Spinal cord (tissue), 10 donors: ENCODE results near the gene EIF4G3. TPM values are rescaled to one million over a fixed set of nuclear protein-coding genes. Genes with fewer than 3 reads are reported as not detected.

Experiments used
- DNase-seq, 6 donors: peaks; one replicate each; pipeline versions ENCODE4 v3.0.0 to v3.0.0-alpha.2; 2013 to 2015; ENCODE audit warnings: low spot score in 6 of 6, low read depth in 4 of 6
- H3K27ac ChIP-seq: one replicate; pipeline ENCODE4 v1.5.1; 2013; ENCODE audit warnings: low read depth, low read length, control low read depth
- H3K27me3 ChIP-seq: one replicate; pipeline ENCODE4 v1.6.1; 2013; ENCODE audit warnings: low read length; ENCODE audit not compliant: control insufficient read depth, insufficient read depth
- H3K36me3 ChIP-seq: one replicate; pipeline ENCODE4 v1.6.1; 2013; ENCODE audit warnings: low read length; ENCODE audit not compliant: control insufficient read depth, insufficient read depth
- H3K4me1 ChIP-seq: one replicate; pipeline ENCODE4 v1.6.1; 2013; ENCODE audit warnings: low read length; ENCODE audit not compliant: control insufficient read depth, insufficient read depth
- H3K4me3 ChIP-seq: one replicate; pipeline ENCODE4 v1.5.1; 2013; ENCODE audit warnings: low read depth, low read length, control low read depth
- H3K9me3 ChIP-seq: one replicate; pipeline ENCODE4 v1.6.1; 2013; ENCODE audit warnings: low read length; ENCODE audit not compliant: control insufficient read depth, insufficient read depth
- WGBS: methylation state at CpG from one replicate; pipeline ENCODE4 v1.1.5; 2013; ENCODE audit warnings: missing lambda C conversion rate; ENCODE audit not compliant: insufficient coverage; 5-methylcytosine and 5-hydroxymethylcytosine counted together
- polyA plus RNA-seq, 2 donors: library from polyadenylated mRNA; unstranded; fragments of 120-200 nt; gene quantifications; one replicate each; pipeline ENCODE4 v1.2.1, GENCODE V29; 2013; ENCODE audit not compliant: insufficient read length in 2 of 2
- total RNA-seq, 2 donors: library from RNA; depleted of rRNA in 1 of 2; stranded (reverse); fragments of 120-200 nt in 1 of 2; fragments of >200 nt in 1 of 2; gene quantifications; one replicate each; pipeline versions ENCODE4 v1.2.3 to v1.2.4, GENCODE V29; 2013 to 2014
- donor health status: healthy.

EIF4G3 gene
- total and polyA plus RNA-seq, 4 donors: 68.7 to 111 (median 91.9) TPM

- Histone ChIP-seq H3K4me1 (no peaks in the 10 kb centered on the region), H3K9me3 (no peaks in the 10 kb centered on the region), H3K36me3 (peaks cover 28% of the 10 kb centered on the region), H3K27ac (no peak overlapping the region), H3K4me3 (no peak overlapping the region), H3K27me3 (no peaks in the 10 kb centered on the region)
- no peak for DNase-seq
- no CpG with 5 or more reads among the region's 3 CpGs for WGBS
Observed at GRCh38 chr1:21160263-21160796, 16.4 kb downstream of the EIF4G3 start.

- Histone ChIP-seq H3K4me3 (no peak overlapping the region), H3K27ac (no peak overlapping the region), H3K36me3 (peaks cover 28% of the 10 kb centered on the region), H3K27me3 (no peaks in the 10 kb centered on the region), H3K9me3 (no peaks in the 10 kb centered on the region), H3K4me1 (peaks cover 3% of the 10 kb centered on the region)
- DNase-seq: no peak
- WGBS: 50% methylated on average over 1 of the region's 3 CpGs
Observed at GRCh38 chr1:21157868-21158267, 18.8 kb downstream of the EIF4G3 start.

GRCh38 chr1:21157054-21157453 lies 19.6 kb downstream of the EIF4G3 start:
- peaks cover 3% of the 10 kb centered on the region for H3K4me1 ChIP-seq
- H3K9me3 ChIP-seq: no peaks in the 10 kb centered on the region
- peaks cover 24% of the 10 kb centered on the region for H3K36me3 ChIP-seq
- DNase-seq: no peak
- WGBS: 92% methylated on average over 2 of the region's 3 CpGs
- H3K27me3 ChIP-seq: no peaks in the 10 kb centered on the region
- no peak overlapping the region for H3K4me3 ChIP-seq
- H3K27ac ChIP-seq: no peak overlapping the region

GRCh38 chr1:21156019-21156418 lies 20.7 kb downstream of the EIF4G3 start:
- H3K9me3 ChIP-seq: no peaks in the 10 kb centered on the region
- peaks cover 3% of the 10 kb centered on the region for H3K4me1 ChIP-seq
- H3K36me3 ChIP-seq: peaks cover 16% of the 10 kb centered on the region
- H3K4me3 ChIP-seq: no peak overlapping the region
- no peaks in the 10 kb centered on the region for H3K27me3 ChIP-seq
- no peak overlapping the region for H3K27ac ChIP-seq
- no peak for DNase-seq
- 60% methylated on average over 1 of the region's 6 CpGs for WGBS

GRCh38 chr1:21154717-21155116 lies 22.0 kb downstream of the EIF4G3 start:
- no peaks in the 10 kb centered on the region for H3K27me3 ChIP-seq
- H3K4me1 ChIP-seq: peaks cover 12% of the 10 kb centered on the region
- H3K4me3 ChIP-seq: no peak overlapping the region
- H3K27ac ChIP-seq: no peak overlapping the region
- H3K36me3 ChIP-seq: peaks cover 10% of the 10 kb centered on the region
- WGBS: no CpG with 5 or more reads among the region's 3 CpGs
- H3K9me3 ChIP-seq: no peaks in the 10 kb centered on the region
- DNase-seq: no peak

- Histone ChIP-seq H3K27ac (no peak overlapping the region), H3K9me3 (no peaks in the 10 kb centered on the region), H3K36me3 (peaks cover 8% of the 10 kb centered on the region), H3K27me3 (no peaks in the 10 kb centered on the region), H3K4me3 (no peak overlapping the region), H3K4me1 (peaks cover 17% of the 10 kb centered on the region)
- no peak for DNase-seq
- 100% methylated on average over 1 of the region's 6 CpGs for WGBS
Observed at GRCh38 chr1:21153388-21153787, 23.3 kb downstream of the EIF4G3 start.

GRCh38 chr1:21152423-21153100 lies 24.1 kb downstream of the EIF4G3 start:
- Histone ChIP-seq H3K9me3 (no peaks in the 10 kb centered on the region), H3K4me1 (peaks cover 17% of the 10 kb centered on the region), H3K4me3 (no peak overlapping the region), H3K27ac (no peak overlapping the region), H3K27me3 (no peaks in the 10 kb centered on the region), H3K36me3 (peaks cover 13% of the 10 kb centered on the region)
- 57% methylated on average over 2 of the region's 4 CpGs for WGBS
- DNase-seq: no peak

GRCh38 chr1:21149855-21150432 lies 26.8 kb downstream of the EIF4G3 start:
- Histone ChIP-seq H3K27me3 (no peaks in the 10 kb centered on the region), H3K9me3 (no peaks in the 10 kb centered on the region), H3K4me1 (peaks cover 17% of the 10 kb centered on the region), H3K36me3 (peaks cover 13% of the 10 kb centered on the region), H3K27ac (peak overlapping the region; percentile 93), H3K4me3 (no peak overlapping the region)
- WGBS: 13% methylated on average over 1 of the region's 3 CpGs
- DNase-seq: peak; percentile 21 to 76 (median 46)

GRCh38 chr1:21149430-21149854 lies 27.3 kb downstream of the EIF4G3 start:
- H3K27ac ChIP-seq: peak overlapping the region; percentile 93
- WGBS: 28% methylated on average over 3 of the region's 3 CpGs
- no peak overlapping the region for H3K4me3 ChIP-seq
- H3K4me1 ChIP-seq: peaks cover 17% of the 10 kb centered on the region
- DNase-seq: peak; percentile 48 to 89 (median 65)
- peaks cover 13% of the 10 kb centered on the region for H3K36me3 ChIP-seq
- H3K27me3 ChIP-seq: no peaks in the 10 kb centered on the region
- no peaks in the 10 kb centered on the region for H3K9me3 ChIP-seq

GRCh38 chr1:21143752-21144151 lies 32.9 kb downstream of the EIF4G3 start:
- Histone ChIP-seq H3K27ac (no peak overlapping the region), H3K4me3 (no peak overlapping the region)

More at GRCh38 chr1:21143752-21144151, 32.9 kb downstream of the EIF4G3 start:
- no CpG with 5 or more reads among the region's 2 CpGs for WGBS
- H3K9me3 ChIP-seq: no peaks in the 10 kb centered on the region
- no peaks in the 10 kb centered on the region for H3K27me3 ChIP-seq
- peaks cover 15% of the 10 kb centered on the region for H3K36me3 ChIP-seq
- no peak for DNase-seq
- peaks cover 7% of the 10 kb centered on the region for H3K4me1 ChIP-seq
